HG03354 (cell line): Measurements from ENCODE around the gene KLF13.

ENCODE experiments used
- ATAC-seq: cut with Tn5 transposase; IDR thresholded peaks from one replicate; pipeline ENCODE4 v1.9.1; 2021; ENCODE audit warnings: mild to moderate bottlenecking; ENCODE audit not compliant: unreplicated experiment, poor library complexity, severe bottlenecking

Gene KLF13

DNA sequence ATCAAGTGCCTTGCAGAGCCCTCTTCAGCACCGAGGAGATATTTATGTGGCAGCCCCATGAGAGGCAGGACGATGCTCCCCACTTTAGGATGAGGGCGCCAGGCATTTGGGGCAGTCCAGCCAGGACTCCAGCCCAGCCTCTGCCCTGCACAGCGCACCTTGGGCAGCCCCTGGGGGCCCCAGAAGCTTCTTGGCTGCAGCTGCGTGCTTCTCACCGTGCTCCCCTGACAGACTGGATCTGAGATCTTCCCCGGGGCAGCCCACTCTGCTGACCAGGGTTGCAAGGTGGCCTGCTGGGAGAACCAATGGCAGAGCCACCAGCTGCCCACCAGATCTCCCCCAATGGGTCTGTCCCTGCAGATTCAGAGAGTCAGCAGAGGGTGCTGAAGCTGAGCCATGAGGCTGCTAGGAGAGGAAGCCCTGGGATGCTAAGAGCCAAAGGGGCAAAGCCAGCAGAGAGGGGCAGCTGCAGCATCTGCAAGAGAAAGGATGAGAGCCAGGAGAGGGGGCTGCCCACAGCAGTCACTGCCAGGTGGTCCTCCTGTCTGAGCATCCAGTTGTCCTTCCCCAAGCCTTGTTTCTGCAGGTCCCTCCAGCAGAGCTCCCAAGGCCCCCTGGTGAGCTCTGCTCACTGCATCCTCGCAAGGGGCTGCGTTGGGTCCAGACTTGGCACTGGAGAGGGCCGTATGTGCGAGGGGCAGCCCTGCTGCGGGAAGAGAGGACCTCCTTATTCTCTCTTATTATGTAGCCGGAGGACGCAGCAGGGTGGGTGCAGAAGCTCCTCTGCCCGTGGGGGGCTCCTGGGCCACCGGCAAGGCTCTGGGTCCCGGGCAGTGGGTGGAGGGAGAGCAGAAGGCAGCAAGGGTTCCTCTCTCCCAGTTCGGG lies 14.7 kb upstream of the KLF13 start:
- no peak for ATAC-seq

DNA sequence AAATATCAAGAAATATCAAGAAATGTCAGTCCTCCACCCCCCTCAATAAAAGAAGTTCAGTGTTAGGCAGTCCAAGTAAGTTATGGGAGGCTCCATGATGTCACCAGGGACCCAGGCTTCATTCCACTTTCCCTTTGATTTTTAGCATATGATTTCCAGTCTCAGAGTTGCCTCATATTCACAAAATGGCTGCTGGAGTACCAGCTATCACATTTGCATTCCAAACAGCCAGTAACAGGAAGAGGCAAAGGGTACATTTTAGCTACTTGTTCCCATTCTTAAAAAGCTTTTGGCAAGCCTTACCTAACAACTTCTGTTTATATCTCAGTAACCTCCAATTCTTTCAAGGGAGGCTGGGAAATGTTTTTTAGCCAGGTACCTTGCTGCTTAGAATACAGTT lies 13.4 kb upstream of the KLF13 start:
- ATAC-seq: no peak

DNA sequence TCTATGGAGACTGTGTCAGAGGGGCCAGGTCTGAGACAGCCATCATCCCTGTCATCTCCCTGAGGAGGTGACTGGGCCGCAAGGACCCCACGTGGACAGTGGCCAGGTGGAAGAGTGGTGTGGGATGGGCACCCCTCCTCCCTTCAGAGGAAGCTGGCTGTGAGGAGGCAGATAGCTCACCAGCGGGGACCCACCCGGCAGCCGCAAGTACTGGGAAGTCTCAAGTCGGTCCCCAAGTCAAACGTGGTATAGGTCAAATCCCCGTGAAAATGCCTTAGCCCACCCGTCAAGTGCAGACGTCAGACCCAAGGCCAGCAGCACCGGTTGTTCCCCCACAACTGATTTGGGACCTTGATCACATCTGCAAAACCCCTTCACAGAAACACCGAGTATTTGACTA lies 12.3 kb upstream of the KLF13 start:
- no peak for ATAC-seq

GRCh38 chr15:31316135-31316795 lies 10.4 kb upstream of the KLF13 start:
- ATAC-seq: no peak

DNA sequence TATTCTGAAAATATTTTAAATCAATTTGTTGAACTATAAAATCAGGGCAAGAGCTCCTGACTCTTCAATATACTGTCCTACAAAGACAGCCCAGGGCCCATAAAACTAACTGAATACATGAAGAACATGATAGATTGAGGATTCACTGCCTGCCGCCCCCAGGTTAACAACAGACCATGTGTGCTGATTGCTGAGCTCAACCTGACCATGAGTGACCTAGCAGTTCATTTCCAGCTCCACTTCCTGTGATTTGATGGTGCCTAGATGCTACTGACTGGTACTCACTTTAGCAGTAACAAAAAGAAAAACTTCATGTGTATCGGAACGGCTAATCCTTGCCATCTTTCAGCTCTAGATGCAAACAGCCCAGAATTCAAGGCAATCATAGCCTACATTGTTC lies 9.6 kb upstream of the KLF13 start:
- ATAC-seq: no peak

DNA sequence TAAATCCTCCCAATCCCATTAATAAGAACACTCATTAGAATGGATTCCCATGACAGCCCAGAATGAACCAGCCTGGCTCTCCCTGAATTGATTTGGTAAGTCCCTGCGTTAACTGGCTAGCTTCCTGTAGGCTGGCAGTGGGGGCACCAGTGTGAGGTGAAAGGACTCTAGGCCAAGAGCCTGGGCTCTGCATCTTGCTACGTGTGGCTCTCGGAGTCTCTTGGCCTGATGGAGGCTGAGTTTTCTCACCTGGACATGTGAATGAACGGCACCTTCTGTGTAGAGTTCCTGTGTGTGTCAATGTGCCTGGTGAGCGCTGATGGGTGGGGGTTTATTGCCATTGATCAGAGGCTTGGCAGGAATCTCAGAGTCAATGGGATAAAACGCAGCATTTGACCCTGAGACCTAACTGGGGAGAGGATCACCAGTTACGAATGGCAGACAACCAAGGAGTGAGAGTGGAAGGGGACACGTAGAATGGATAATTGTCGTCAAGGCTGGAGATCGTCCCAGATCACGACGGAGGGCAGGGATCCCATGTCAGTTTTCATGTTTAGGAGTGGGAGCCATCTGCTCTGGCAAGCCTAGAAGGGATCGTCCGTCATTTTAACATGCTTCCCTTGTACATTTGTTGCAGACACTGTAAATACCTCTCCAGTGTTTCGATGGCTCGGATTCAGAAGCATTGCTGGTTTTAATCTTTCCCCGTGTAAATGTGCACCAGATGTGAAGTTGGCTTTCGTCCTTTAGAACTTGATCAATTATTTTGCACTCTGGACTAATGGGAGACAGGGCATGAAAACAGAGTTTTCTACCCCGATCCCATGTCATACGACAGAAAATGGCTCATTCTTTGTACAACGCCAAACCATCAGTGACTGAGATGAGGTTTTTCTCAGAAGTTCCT lies 9.0 kb upstream of the KLF13 start:
- no peak for ATAC-seq

- no peak for ATAC-seq
These were observed 8.2 kb upstream of the KLF13 start for GRCh38 chr15:31318429-31318828.

DNA sequence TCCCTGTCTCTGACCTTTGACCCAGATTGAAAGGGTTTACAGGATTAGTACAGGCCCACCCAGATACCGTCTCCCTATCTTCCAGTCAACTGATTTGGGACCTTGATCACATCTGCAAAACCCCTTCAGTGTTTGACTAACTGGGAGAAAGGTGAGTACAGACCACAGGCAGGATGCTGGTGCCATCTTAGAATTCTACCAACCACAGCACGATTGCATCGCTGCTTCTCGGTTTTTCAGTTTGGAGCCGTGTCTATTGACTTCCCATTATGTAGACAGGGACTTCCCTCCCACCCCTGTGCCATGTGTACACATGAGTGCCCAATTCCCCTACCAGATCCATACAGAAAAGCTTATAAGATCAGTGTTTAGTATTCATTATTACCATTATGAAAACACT lies 6.6 kb upstream of the KLF13 start:
- ATAC-seq: no peak

- no peak for ATAC-seq
These were observed 5.2 kb upstream of the KLF13 start for GRCh38 chr15:31321418-31321817.

DNA sequence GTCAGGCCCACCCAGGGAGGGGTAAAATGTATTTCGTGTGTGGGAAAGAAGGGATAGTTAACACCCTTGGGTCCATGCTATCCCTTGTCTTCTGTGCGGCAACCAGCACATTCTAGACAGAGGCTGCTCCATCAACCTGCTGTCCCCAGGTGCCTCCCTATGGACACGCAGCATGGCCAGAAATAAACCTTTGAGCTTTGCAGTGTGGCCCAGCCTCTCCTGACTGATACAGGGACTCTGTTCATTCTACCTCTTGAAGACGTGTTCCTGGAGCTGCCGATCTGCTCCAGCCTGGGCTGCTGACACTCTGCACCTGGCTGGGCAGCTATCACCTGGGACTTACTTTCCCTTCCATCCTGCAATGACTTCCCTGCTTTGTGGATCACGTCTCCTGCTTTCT lies 4.1 kb upstream of the KLF13 start:
- no peak for ATAC-seq

GRCh38 chr15:31323627-31324026 lies 3.0 kb upstream of the KLF13 start:
- ATAC-seq: no peak

- no peak for ATAC-seq
These were observed 2.4 kb upstream of the KLF13 start for GRCh38 chr15:31324186-31324585.

- ATAC-seq: no peak
These were observed 1.6 kb upstream of the KLF13 start for GRCh38 chr15:31324806-31325594.

- peak; percentile 4 for ATAC-seq
These were observed 960 bp upstream of the KLF13 start for GRCh38 chr15:31325595-31326155.

DNA sequence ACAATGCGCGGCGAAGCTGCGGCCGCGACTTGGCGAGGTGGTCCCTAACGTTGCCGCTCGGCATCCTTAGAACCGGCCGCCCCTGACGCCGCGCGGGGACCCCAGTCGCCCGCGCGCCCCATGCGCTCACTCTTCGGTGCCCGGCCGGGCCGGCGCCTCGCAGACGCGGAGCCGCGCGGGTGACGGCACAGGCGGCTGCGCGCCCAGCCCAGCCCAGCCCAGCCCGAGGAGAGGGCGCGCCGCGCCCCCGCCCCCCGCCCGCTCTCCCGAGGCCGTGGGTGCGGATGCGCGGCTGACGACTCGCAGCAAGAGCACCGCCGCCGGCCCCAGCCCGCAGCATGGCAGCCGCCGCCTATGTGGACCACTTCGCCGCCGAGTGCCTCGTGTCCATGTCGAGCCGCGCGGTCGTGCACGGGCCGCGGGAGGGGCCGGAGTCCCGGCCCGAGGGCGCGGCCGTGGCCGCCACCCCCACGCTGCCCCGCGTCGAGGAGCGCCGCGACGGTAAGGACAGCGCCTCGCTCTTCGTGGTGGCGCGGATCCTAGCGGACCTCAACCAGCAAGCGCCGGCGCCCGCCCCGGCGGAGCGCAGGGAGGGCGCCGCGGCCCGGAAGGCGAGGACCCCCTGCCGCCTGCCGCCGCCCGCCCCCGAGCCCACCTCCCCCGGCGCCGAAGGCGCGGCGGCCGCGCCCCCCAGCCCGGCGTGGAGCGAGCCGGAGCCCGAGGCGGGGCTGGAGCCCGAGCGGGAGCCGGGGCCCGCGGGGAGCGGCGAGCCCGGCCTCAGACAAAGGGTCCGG lies 437 bp downstream of the KLF13 start:
- peak; percentile 19 for ATAC-seq

DNA sequence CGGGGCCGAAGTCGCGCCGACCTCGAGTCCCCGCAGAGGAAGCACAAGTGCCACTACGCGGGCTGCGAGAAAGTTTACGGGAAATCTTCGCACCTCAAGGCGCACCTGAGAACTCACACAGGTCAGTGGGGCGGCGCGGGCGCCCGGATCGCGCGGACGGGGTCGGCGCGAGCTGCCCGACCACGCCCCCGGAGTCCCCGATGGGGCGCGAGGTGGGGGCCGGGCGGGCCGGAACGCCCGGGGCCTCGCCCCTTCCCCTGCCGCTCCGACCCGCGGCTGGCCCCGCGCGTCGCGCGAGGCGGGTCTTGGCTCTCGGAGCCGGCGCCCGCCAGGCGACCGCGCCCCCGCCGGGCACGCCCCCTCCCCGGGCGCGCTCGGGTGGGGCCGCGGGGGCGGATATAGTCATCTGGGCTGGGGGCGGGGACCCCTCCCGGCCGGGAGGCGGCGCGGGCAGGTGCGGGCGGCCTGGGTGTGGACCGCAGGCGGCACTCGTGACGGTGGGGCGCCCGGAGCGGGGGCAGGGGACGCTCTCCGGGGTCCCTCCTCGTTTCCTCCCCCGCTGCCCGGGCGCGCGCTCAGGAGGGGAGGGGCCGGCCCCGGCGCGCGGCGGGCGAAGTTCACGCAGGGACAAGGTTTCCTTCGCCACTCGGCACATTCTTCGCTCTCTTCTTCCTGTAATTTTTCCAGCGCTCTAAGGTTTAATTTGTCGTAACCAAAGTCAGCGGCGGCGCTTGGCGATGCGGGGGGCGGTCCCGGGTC lies 1.2 kb downstream of the KLF13 start:
- no peak for ATAC-seq

GRCh38 chr15:31328428-31328968 lies 1.9 kb downstream of the KLF13 start:
- ATAC-seq: no peak
